ENCODE data around the gene CCDC92B.

GRCh38 chr17:2685696-2686095 is 63.8 kb downstream of the CCDC92B start:
- TF ChIP-seq CTCF (conservative IDR thresholded peaks at IDR 0.05; ENCODE audit: low read depth, low read length) (no peak), EZH2 (IDR thresholded peaks at IDR 0.05; ENCODE audit: borderline replicate concordance, low read depth, low read length, poor library complexity, severe bottlenecking) (no peak)
